Activated T-helper 2 cell treated with anti-CD3 and anti-CD28 coated beads, Interferon-gamma antibody, Interleukin-2, Interleukin-4, amounts not matched to agents 10 μg/mL and 5 μg/mL and 100 μg/mL, durations not matched to agents 14 hours and 24 hours and 36 hours (primary cell): ENCODE data around the gene RNF183. TPM values are rescaled to one million over a fixed set of nuclear protein-coding genes. Genes with fewer than 3 reads are reported as not detected.
"Not testable (repeated sequence)": the region's sequence is repeated elsewhere in the genome, so short reads cannot be mapped to it uniquely, and the experiment has no call there.

ENCODE experiments used
- DNase-seq: peaks from one replicate; pipeline ENCODE4 v3.0.0; 2021; ENCODE audit warnings: low spot score
- H3K27ac Mint-ChIP-seq: one replicate; pipeline ENCODE4 v1.8.0; 2021; ENCODE audit warnings: mixed read lengths
- H3K27me3 Mint-ChIP-seq: one replicate; pipeline ENCODE4 v1.8.0; 2021; ENCODE audit warnings: low read depth, mixed read lengths
- H3K36me3 Mint-ChIP-seq: one replicate; pipeline ENCODE4 v1.8.0; 2021; ENCODE audit warnings: low read depth, mixed read lengths
- H3K4me1 Mint-ChIP-seq: one replicate; pipeline ENCODE4 v1.8.0; 2021; ENCODE audit warnings: low read depth, mixed read lengths
- H3K4me3 Mint-ChIP-seq: one replicate; pipeline ENCODE4 v1.8.0; 2021; ENCODE audit warnings: low read depth, mild to moderate bottlenecking, moderate library complexity, mixed read lengths
- H3K9me3 Mint-ChIP-seq: one replicate; pipeline ENCODE4 v1.8.0; 2021; ENCODE audit warnings: mixed read lengths
- intact Hi-C: fragments of 100-400 bp; cut with micrococcal nuclease; formaldehyde crosslinking; loops from one replicate; pipeline ENCODE4 v1.15.1; 2023
- total RNA-seq: library from RNA; stranded (reverse); gene quantifications from 2 replicates; pipeline ENCODE4 v1.2.3, GENCODE V29; 2022

The RNF183 gene
- total RNA-seq, 1 donor from 2014 or later: 0.30 TPM

DNA sequence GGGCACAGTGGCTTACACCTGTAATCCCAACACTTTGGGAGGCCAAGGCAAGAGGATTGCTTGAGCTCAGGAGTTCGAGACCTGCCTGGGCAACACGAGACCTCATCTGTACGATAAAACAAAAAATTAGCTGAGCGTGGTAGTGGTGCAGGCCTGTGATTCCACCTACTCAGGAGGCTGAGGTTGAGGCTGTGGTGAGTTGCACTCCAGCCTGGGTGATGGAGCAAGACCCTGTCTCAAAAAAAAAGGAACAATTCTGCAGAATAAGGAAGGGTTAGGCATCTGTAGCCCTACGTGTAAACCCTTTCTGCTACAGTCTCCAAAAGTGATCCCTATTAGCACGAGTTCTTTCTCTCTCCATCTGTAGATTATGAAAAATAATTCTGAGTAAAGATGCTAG is 47.7 kb downstream of the RNF183 start:
- Mint-ChIP-seq H3K36me3 (peaks cover 21% of the 10 kb centered on the region), H3K27ac (no peak overlapping the region), H3K27me3 (no peaks in the 10 kb centered on the region), H3K9me3 (peaks cover 9% of the 10 kb centered on the region), H3K4me3 (no peak overlapping the region), H3K4me1 (no peaks in the 10 kb centered on the region)
- DNase-seq: no peak
- intact Hi-C loops: no loop called here

DNA sequence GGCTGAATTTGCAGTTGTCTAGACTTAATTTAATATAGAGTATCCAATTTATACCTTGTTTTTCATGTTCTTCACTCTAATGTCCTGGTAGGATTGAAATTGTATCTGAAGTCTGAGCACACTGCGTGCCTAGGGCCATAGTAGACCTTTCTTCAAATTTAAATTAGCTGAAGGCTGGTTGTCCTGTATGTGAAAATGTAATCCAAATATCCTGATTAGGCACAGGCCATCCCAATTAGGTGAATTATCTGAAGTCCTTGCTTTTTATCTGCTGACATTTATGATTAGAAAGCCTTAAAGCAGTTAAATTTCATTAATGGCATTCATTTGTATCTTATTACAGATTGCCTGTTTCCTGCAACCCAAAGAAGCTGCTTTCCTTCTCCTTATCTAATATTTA is 48.2 kb downstream of the RNF183 start:
- H3K27me3 Mint-ChIP-seq: no peaks in the 10 kb centered on the region
- H3K36me3 Mint-ChIP-seq: peaks cover 16% of the 10 kb centered on the region
- no peak overlapping the region for H3K4me3 Mint-ChIP-seq
- intact Hi-C loops: no loop called here
- no peak overlapping the region for H3K27ac Mint-ChIP-seq
- no peaks in the 10 kb centered on the region for H3K4me1 Mint-ChIP-seq
- H3K9me3 Mint-ChIP-seq: peaks cover 9% of the 10 kb centered on the region
- DNase-seq: no peak

DNA sequence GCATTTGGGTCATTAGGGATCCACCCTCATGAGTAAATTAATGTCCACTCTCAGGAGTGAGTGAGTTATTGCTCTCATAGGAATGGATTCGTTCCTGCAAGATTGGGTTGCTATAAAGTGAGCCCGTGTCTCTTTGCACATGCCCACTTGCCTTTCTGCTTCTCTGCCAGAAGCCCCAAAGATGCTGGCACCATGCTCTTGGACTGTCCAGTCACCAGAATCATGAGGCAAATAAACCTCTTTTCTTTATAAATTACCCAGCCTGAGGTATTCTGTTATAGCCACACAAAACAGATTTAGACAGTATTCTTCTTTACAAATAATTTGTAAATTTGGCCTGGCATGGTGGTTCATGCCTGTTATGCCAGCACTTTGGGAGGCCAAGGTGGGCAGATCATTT is 52.4 kb downstream of the RNF183 start:
- intact Hi-C loops: no loop called here
- H3K27me3 Mint-ChIP-seq: no peaks in the 10 kb centered on the region
- H3K4me3 Mint-ChIP-seq: no peak overlapping the region
- H3K4me1 Mint-ChIP-seq: no peaks in the 10 kb centered on the region
- peaks cover 16% of the 10 kb centered on the region for H3K36me3 Mint-ChIP-seq
- H3K9me3 Mint-ChIP-seq: peaks cover 14% of the 10 kb centered on the region
- H3K27ac Mint-ChIP-seq: no peak overlapping the region
- no peak for DNase-seq

DNA sequence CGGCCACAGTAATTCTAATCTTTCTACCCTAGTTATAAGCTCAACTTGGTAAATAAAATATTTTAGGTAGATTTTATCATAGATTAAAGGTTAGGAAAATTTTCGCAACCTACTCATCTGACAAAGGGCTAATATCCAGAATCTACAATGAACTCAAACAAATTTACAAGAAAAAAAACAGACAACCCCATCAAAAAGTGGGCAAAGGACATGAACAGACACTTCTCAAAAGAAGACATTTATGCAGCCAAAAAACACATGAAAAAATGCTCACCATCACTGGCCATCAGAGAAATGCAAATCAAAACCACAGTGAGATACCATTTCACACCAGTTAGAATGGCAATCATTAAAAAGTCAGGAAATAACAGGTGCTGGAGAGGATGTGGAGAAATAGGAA is 53.5 kb downstream of the RNF183 start:
- H3K4me1 Mint-ChIP-seq, DNase-seq, H3K27ac Mint-ChIP-seq, H3K4me3 Mint-ChIP-seq, H3K27me3 Mint-ChIP-seq, intact Hi-C loops: not testable (repeated sequence)
- Mint-ChIP-seq H3K36me3 (peaks cover 16% of the 10 kb centered on the region), H3K9me3 (peaks cover 14% of the 10 kb centered on the region)

DNA sequence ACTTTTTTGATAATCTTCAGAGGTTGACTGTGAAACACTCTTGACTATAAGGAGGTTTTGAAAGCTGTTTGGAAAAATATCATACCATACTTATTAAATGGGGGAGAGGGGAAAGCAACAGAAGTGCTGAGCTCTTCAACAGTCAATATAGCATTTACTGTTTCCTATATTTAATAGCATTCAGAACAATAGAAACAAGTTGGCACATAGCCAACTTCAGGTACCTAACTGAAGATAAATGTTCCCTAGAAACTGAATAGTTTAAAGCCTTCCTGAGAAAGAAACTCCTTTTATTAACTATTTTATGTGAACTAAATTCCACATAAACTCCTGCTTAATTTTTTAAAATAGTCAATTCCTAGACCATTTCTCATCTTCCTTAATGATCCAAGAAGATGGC is 55.5 kb downstream of the RNF183 start:
- Mint-ChIP-seq H3K9me3 (peaks cover 14% of the 10 kb centered on the region), H3K27me3 (no peaks in the 10 kb centered on the region), H3K27ac (no peak overlapping the region), H3K36me3 (peaks cover 16% of the 10 kb centered on the region), H3K4me3 (no peak overlapping the region), H3K4me1 (peaks cover 5% of the 10 kb centered on the region)
- DNase-seq: no peak
- intact Hi-C loops: no loop called here

Other genes starting within 250 kb of the RNF183 start
- 0.21 and 0.30 TPM in 2 replicates for gene ZFP37, start 246.7 kb downstream of the RNF183 start, total RNA-seq
- gene SLC31A2, start 152.4 kb downstream of the RNF183 start, total RNA-seq: 4.7 and 5.0 TPM in 2 replicates
- 39.6 and 40.4 TPM in 2 replicates for gene FKBP15, start 82.1 kb downstream of the RNF183 start, total RNA-seq
- 18.0 and 20.0 TPM in 2 replicates for gene SLC31A1, start 81.8 kb downstream of the RNF183 start, total RNA-seq
- gene CDC26, start 27.8 kb downstream of the RNF183 start, total RNA-seq: 50.2 and 51.2 TPM in 2 replicates
- gene PRPF4, start 27.7 kb downstream of the RNF183 start, total RNA-seq: 57.3 and 61.0 TPM in 2 replicates
- gene WDR31, start 36.9 kb upstream of the RNF183 start, total RNA-seq: 1.9 and 2.1 TPM in 2 replicates
- gene BSPRY, start 46.2 kb upstream of the RNF183 start, total RNA-seq: 11.1 and 12.5 TPM in 2 replicates
- 18.7 and 18.8 TPM in 2 replicates for gene HDHD3, start 73.6 kb upstream of the RNF183 start, total RNA-seq
- 27.9 and 28.3 TPM in 2 replicates for gene ALAD, start 97.9 kb upstream of the RNF183 start, total RNA-seq
- 71.0 and 73.8 TPM in 2 replicates for gene POLE3, start 107.3 kb upstream of the RNF183 start, total RNA-seq
- 0.48 TPM in 2 replicates for gene C9orf43, start 107.4 kb upstream of the RNF183 start, total RNA-seq
- 56.2 and 64.2 TPM in 2 replicates for gene RGS3, start 160.4 kb upstream of the RNF183 start, total RNA-seq